ENCODE measurements around the gene ANKRD61.
"Not testable (repeated sequence)": the region's sequence is repeated elsewhere in the genome, so short reads cannot be mapped to it uniquely, and the experiment has no call there.

ANKRD61 gene

GRCh38 chr7:6059941-6060340, 28.8 kb downstream of the ANKRD61 start:
- H3K4ac ChIP-seq (ENCODE audit: low read depth, low read length); H3K18ac ChIP-seq (ENCODE audit: low read length); H3K56ac ChIP-seq (ENCODE audit: low read length); H3K4me2 ChIP-seq (ENCODE audit: low read length); H3K27me3 ChIP-seq (ENCODE audit: insufficient read depth, low read length, poor library complexity); H3K23ac ChIP-seq (ENCODE audit: low read length); H3K27ac ChIP-seq (ENCODE audit: low read depth, low read length); H4K5ac ChIP-seq (ENCODE audit: low read length); H3K4me1 ChIP-seq (ENCODE audit: control insufficient read depth, low read depth, low read length); H2BK120ac ChIP-seq (ENCODE audit: low read depth, low read length); H4K8ac ChIP-seq (ENCODE audit: low read depth, low read length); H2BK5ac ChIP-seq (ENCODE audit: low read length); H3K36me3 ChIP-seq (ENCODE audit: control insufficient read depth, insufficient read depth, low read length); DNase-seq; H3K4me3 ChIP-seq (ENCODE audit: low read length); H3K79me1 ChIP-seq (ENCODE audit: low read length); H2BK15ac ChIP-seq (replicated peaks; ENCODE audit: low read depth); H2AK5ac ChIP-seq (ENCODE audit: low read length); H3K9ac ChIP-seq (ENCODE audit: low read length): not testable (repeated sequence)
- WGBS (ENCODE audit: extremely low coverage, insufficient coverage, low lambda C conversion rate): no CpG with 5 or more reads among the region's 11 CpGs
- H3K79me2 ChIP-seq (ENCODE audit: control insufficient read depth, insufficient read depth, low read length): peaks cover 15% of the 10 kb centered on the region

- H2BK120ac ChIP-seq (ENCODE audit: low read depth, low read length): no peak overlapping the region
- H3K79me1 ChIP-seq (ENCODE audit: low read length): no peaks in the 10 kb centered on the region
- no peak overlapping the region for H3K56ac ChIP-seq (ENCODE audit: low read length)
- H3K4me2 ChIP-seq (ENCODE audit: low read length): no peak overlapping the region
- H3K4me3 ChIP-seq (ENCODE audit: low read length): no peak overlapping the region
- H3K27me3 ChIP-seq (ENCODE audit: insufficient read depth, low read length, poor library complexity): no peaks in the 10 kb centered on the region
- no peaks in the 10 kb centered on the region for H3K36me3 ChIP-seq (ENCODE audit: control insufficient read depth, insufficient read depth, low read length)
- H3K27ac ChIP-seq (ENCODE audit: low read depth, low read length): no peak overlapping the region
- no peaks in the 10 kb centered on the region for H3K79me2 ChIP-seq (ENCODE audit: control insufficient read depth, insufficient read depth, low read length)
- H2AK5ac ChIP-seq (ENCODE audit: low read length): no peak overlapping the region
- no peak overlapping the region for H2BK15ac ChIP-seq (replicated peaks; ENCODE audit: low read depth)
- no peak overlapping the region for H3K23ac ChIP-seq (ENCODE audit: low read length)
- no peak overlapping the region for H2BK5ac ChIP-seq (ENCODE audit: low read length)
- H4K5ac ChIP-seq (ENCODE audit: low read length): no peak overlapping the region
- no CpG with 5 or more reads among the region's 3 CpGs for WGBS (ENCODE audit: extremely low coverage, insufficient coverage, low lambda C conversion rate)
- no peak overlapping the region for H3K18ac ChIP-seq (ENCODE audit: low read length)
- no peak overlapping the region for H3K4ac ChIP-seq (ENCODE audit: low read depth, low read length)
- DNase-seq: no peak
- no peak overlapping the region for H4K8ac ChIP-seq (ENCODE audit: low read depth, low read length)
- H3K9ac ChIP-seq (ENCODE audit: low read length): no peak overlapping the region
- H3K4me1 ChIP-seq (ENCODE audit: control insufficient read depth, low read depth, low read length): no peaks in the 10 kb centered on the region
Observed at GRCh38 chr7:6071406-6071805, 40.2 kb downstream of the ANKRD61 start.

GRCh38 chr7:6074612-6075380, 43.6 kb downstream of the ANKRD61 start:
- H2BK15ac ChIP-seq (replicated peaks; ENCODE audit: low read depth): no peak overlapping the region
- no peak overlapping the region for H4K8ac ChIP-seq (ENCODE audit: low read depth, low read length)
- H3K27ac ChIP-seq (ENCODE audit: low read depth, low read length): no peak overlapping the region
- H3K27me3 ChIP-seq (ENCODE audit: insufficient read depth, low read length, poor library complexity): no peaks in the 10 kb centered on the region
- H2AK5ac ChIP-seq (ENCODE audit: low read length): no peak overlapping the region
- H3K4me2 ChIP-seq (ENCODE audit: low read length): no peak overlapping the region
- DNase-seq: no peak
- no peaks in the 10 kb centered on the region for H3K36me3 ChIP-seq (ENCODE audit: control insufficient read depth, insufficient read depth, low read length)
- H3K4ac ChIP-seq (ENCODE audit: low read depth, low read length): no peak overlapping the region
- H3K4me1 ChIP-seq (ENCODE audit: control insufficient read depth, low read depth, low read length): no peaks in the 10 kb centered on the region
- H3K9ac ChIP-seq (ENCODE audit: low read length): no peak overlapping the region
- no peaks in the 10 kb centered on the region for H3K79me1 ChIP-seq (ENCODE audit: low read length)
- no peak overlapping the region for H4K5ac ChIP-seq (ENCODE audit: low read length)
- no peak overlapping the region for H3K23ac ChIP-seq (ENCODE audit: low read length)
- H2BK5ac ChIP-seq (ENCODE audit: low read length): no peak overlapping the region
- no peak overlapping the region for H3K56ac ChIP-seq (ENCODE audit: low read length)
- no peak overlapping the region for H2BK120ac ChIP-seq (ENCODE audit: low read depth, low read length)
- no CpG with 5 or more reads among the region's 9 CpGs for WGBS (ENCODE audit: extremely low coverage, insufficient coverage, low lambda C conversion rate)
- no peaks in the 10 kb centered on the region for H3K79me2 ChIP-seq (ENCODE audit: control insufficient read depth, insufficient read depth, low read length)
- H3K4me3 ChIP-seq (ENCODE audit: low read length): no peak overlapping the region
- no peak overlapping the region for H3K18ac ChIP-seq (ENCODE audit: low read length)

- no peak for DNase-seq
- Histone ChIP-seq H3K4me1 (ENCODE audit: control insufficient read depth, low read depth, low read length) (no peaks in the 10 kb centered on the region), H4K8ac (ENCODE audit: low read depth, low read length) (no peak overlapping the region), H3K56ac (ENCODE audit: low read length) (no peak overlapping the region), H2BK120ac (ENCODE audit: low read depth, low read length) (no peak overlapping the region), H2AK5ac (ENCODE audit: low read length) (no peak overlapping the region), H3K4ac (ENCODE audit: low read depth, low read length) (no peak overlapping the region), H3K23ac (ENCODE audit: low read length) (no peak overlapping the region), H3K27ac (ENCODE audit: low read depth, low read length) (no peak overlapping the region), H3K4me3 (ENCODE audit: low read length) (no peak overlapping the region), H3K9ac (ENCODE audit: low read length) (no peak overlapping the region), H4K5ac (ENCODE audit: low read length) (no peak overlapping the region), H3K79me2 (ENCODE audit: control insufficient read depth, insufficient read depth, low read length) (no peaks in the 10 kb centered on the region), H3K27me3 (ENCODE audit: insufficient read depth, low read length, poor library complexity) (no peaks in the 10 kb centered on the region), H3K4me2 (ENCODE audit: low read length) (no peak overlapping the region), H3K36me3 (ENCODE audit: control insufficient read depth, insufficient read depth, low read length) (no peaks in the 10 kb centered on the region), H3K79me1 (ENCODE audit: low read length) (no peaks in the 10 kb centered on the region), H3K18ac (ENCODE audit: low read length) (no peak overlapping the region), H2BK5ac (ENCODE audit: low read length) (no peak overlapping the region), H2BK15ac (replicated peaks; ENCODE audit: low read depth) (no peak overlapping the region)
- no CpG with 5 or more reads among the region's 3 CpGs for WGBS (ENCODE audit: extremely low coverage, insufficient coverage, low lambda C conversion rate)
Observed at GRCh38 chr7:6078548-6078947, 47.4 kb downstream of the ANKRD61 start.

GRCh38 chr7:6083047-6083446, 51.9 kb downstream of the ANKRD61 start:
- not testable (repeated sequence) for H3K4ac ChIP-seq (ENCODE audit: low read depth, low read length); H4K5ac ChIP-seq (ENCODE audit: low read length); H4K8ac ChIP-seq (ENCODE audit: low read depth, low read length); H2BK120ac ChIP-seq (ENCODE audit: low read depth, low read length); H3K56ac ChIP-seq (ENCODE audit: low read length); H2AK5ac ChIP-seq (ENCODE audit: low read length); H3K4me1 ChIP-seq (ENCODE audit: control insufficient read depth, low read depth, low read length); H3K27me3 ChIP-seq (ENCODE audit: insufficient read depth, low read length, poor library complexity); H2BK15ac ChIP-seq (replicated peaks; ENCODE audit: low read depth); H3K18ac ChIP-seq (ENCODE audit: low read length); H3K27ac ChIP-seq (ENCODE audit: low read depth, low read length); H3K36me3 ChIP-seq (ENCODE audit: control insufficient read depth, insufficient read depth, low read length); H2BK5ac ChIP-seq (ENCODE audit: low read length); H3K79me1 ChIP-seq (ENCODE audit: low read length); H3K4me3 ChIP-seq (ENCODE audit: low read length); H3K79me2 ChIP-seq (ENCODE audit: control insufficient read depth, insufficient read depth, low read length); DNase-seq; H3K9ac ChIP-seq (ENCODE audit: low read length); H3K4me2 ChIP-seq (ENCODE audit: low read length); H3K23ac ChIP-seq (ENCODE audit: low read length)
- WGBS (ENCODE audit: extremely low coverage, insufficient coverage, low lambda C conversion rate): no CpG with 5 or more reads among the region's 6 CpGs
